AG10803 (cell line): ENCODE measurements around the gene GPRIN1.
"Not testable (repeated sequence)": the region's sequence is repeated elsewhere in the genome, so short reads cannot be mapped to it uniquely, and the experiment has no call there.

Experiments used
- DNase-seq: peaks from one replicate; pipeline ENCODE4 v3.0.0; 2010; ENCODE audit warnings: low read depth
- H3K4me3 ChIP-seq: 2 replicates; pipeline ENCODE4 v1.5.1; 2011; ENCODE audit warnings: mild to moderate bottlenecking, low read length, control low read depth
- CTCF ChIP-seq: conservative IDR thresholded peaks from 2 replicates; pipeline ENCODE4 v1.5.1; 2011; ENCODE audit warnings: mild to moderate bottlenecking, low read length, control low read depth, inconsistent platforms

Gene GPRIN1

GRCh38 chr5:176596689-176597416 is 13.1 kb downstream of the GPRIN1 start:
- H3K4me3 ChIP-seq: no peak overlapping the region
- DNase-seq: peak; percentile 23
- no peak for TF ChIP-seq CTCF

DNA sequence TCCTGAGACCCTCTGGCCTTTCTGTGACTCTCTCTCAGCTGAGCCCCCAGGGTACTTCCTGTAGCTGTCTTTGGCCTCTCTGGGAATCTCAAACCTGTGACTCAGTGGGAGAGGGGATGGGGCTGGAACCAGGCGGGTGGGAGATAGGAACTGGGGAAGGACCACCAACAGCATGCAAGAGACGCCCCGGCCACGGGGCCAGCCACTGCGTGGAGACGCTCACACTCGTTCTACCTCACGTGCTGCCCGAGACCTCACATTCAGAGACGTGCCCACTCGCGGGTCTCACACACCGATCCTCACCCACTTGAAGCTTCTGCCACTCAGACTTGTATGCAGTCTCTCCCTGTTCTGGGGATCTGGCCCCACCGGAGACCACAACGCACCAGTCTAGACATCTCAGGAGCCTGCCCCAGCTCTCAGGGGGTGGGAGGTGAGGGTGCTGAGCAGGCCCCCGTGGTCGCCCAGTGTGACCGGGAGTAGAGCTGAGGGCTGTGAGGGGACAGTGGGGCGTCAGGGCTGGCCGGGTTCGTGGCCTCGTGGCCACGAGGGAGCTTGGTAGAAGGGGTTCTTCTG is 13.8 kb downstream of the GPRIN1 start:
- H3K4me3 ChIP-seq: no peak overlapping the region
- DNase-seq: no peak
- no peak for TF ChIP-seq CTCF

DNA sequence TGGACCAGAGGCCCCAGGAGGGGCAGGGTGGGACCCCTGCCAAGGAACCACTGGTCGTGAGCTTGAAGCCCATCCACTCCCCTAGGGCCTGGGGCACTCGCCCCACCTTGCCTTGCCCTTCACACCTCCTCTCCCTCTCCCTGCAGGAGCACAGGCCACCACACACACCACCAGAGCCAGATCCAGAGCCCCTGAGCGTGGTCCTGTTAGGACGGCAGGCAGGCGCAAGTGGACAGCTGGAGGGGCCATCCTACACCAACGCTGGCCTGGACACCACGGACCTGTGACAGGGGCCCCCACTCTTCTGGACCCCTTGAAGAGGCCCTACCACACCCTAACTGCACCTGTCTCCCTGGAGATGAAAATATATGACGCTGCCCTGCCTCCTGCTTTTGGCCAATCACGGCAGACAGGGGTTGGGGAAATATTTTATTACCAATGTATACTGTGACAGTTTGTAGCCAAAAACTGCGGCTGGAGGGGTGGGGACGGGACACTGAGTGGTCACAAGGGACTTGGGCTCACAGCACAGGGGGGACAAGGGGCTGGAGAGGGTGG is 14.5 kb downstream of the GPRIN1 start:
- TF ChIP-seq CTCF: no peak
- DNase-seq: no peak
- no peak overlapping the region for H3K4me3 ChIP-seq

DNA sequence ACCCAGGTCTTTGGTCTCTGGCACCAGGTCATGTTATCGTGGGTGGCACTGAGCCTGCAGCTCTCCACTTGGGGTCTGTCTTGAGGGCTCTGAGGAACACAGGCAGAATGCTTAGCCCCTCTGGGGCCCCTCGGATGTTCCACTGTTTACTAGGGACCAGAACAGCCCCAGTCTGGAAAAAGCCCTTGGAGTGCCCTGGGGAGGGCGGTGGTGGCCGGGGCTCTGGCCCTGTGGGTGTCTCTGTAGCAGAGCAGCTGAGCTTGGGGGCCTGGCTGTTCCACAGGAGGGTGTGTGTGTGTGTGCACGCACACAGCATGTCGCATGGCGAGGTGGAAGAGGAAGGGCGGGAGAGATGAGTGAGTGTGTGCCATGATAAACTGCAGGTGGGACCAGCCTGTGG is 15.4 kb downstream of the GPRIN1 start:
- DNase-seq: no peak
- no peak overlapping the region for H3K4me3 ChIP-seq
- no peak for TF ChIP-seq CTCF

- TF ChIP-seq CTCF: no peak
- DNase-seq: no peak
Observed at GRCh38 chr5:176593273-176593869, 16.6 kb downstream of the GPRIN1 start.

DNA sequence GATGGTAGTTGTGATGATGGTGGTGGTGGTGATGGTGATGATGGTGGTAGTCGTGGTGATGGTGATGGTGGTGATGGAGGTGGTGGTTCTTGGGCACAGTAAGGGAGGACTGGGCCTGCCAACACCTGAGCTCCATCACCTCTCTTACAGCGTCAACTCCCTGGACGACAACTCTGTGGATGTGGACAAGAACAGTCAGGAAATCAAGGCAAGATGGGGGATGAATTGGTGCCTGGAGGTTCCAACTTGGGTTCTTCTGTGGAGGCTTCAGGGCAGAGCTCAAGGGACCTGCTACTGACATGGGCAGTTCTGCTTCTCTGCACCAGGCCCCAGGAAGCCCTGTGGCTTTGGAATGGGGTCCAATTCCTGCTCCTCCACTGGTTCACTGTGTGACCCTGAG is 17.4 kb downstream of the GPRIN1 start:
- no peak for TF ChIP-seq CTCF
- no peak overlapping the region for H3K4me3 ChIP-seq
- no peak for DNase-seq

More at GRCh38 chr5:176593273-176593869, 16.6 kb downstream of the GPRIN1 start:
- H3K4me3 ChIP-seq: no peak overlapping the region

GRCh38 chr5:176591667-176592066 is 18.3 kb downstream of the GPRIN1 start:
- not testable (repeated sequence) for DNase-seq

More at GRCh38 chr5:176591667-176592066, 18.3 kb downstream of the GPRIN1 start:
- H3K4me3 ChIP-seq: not testable (repeated sequence)
